HepG2 (cell line): Measurements from ENCODE around the gene TXN2. TPM values are rescaled to one million over a fixed set of nuclear protein-coding genes. Genes with fewer than 3 reads are reported as not detected.

Experiments used
- AHDC1 ChIP-seq: sonication (generic); formaldehyde crosslinking; IDR thresholded peaks from 2 replicates; pipeline ENCODE4 v1.5.1; 2020; ENCODE audit warnings: mild to moderate bottlenecking, missing genetic modification reagents, borderline replicate concordance
- ATF7-NPFF ChIP-seq: sonication (generic); formaldehyde crosslinking; IDR thresholded peaks from 2 replicates; pipeline ENCODE4 v1.8.1; 2023; ENCODE audit warnings: mild to moderate bottlenecking, low read depth, missing genetic modification reagents, moderate library complexity
- CHCHD3 ChIP-seq: sonication (generic); formaldehyde crosslinking; IDR thresholded peaks from 2 replicates; pipeline ENCODE4 v1.8.0; 2022; ENCODE audit warnings: mild to moderate bottlenecking, missing genetic modification reagents, moderate library complexity
- CHD4 ChIP-seq: fragments of 200-600 bp; sonication (generic); IDR thresholded peaks from 2 replicates; pipeline ENCODE4 v1.7.0; 2017; ENCODE audit warnings: mild to moderate bottlenecking, low read length, borderline replicate concordance
- GRHL1 ChIP-seq: sonication (generic); formaldehyde crosslinking; conservative IDR thresholded peaks from 2 replicates; pipeline ENCODE4 v1.8.0; 2022; ENCODE audit warnings: missing genetic modification reagents
- HDAC6 ChIP-seq: fragments of 200-600 bp; sonication (generic); IDR thresholded peaks from 2 replicates; pipeline ENCODE4 v1.7.0; 2017; ENCODE audit warnings: mild to moderate bottlenecking, antibody characterized with exemption, low read length, low read depth
- HMG20A ChIP-seq: IDR thresholded peaks from 2 replicates; pipeline ENCODE4 v1.6.1; 2016; ENCODE audit warnings: borderline replicate concordance
- JDP2 ChIP-seq: sonication (generic); formaldehyde crosslinking; IDR thresholded peaks from 2 replicates; pipeline ENCODE4 v1.8.1; 2022; ENCODE audit warnings: missing genetic modification reagents, borderline replicate concordance
- LBX2 ChIP-seq: sonication (generic); formaldehyde crosslinking; IDR thresholded peaks from 2 replicates; pipeline ENCODE4 v1.5.0; 2020; ENCODE audit warnings: missing genetic modification reagents, mild to moderate bottlenecking, borderline replicate concordance
- PCBP2 ChIP-seq: fragments of 200-400 bp; formaldehyde crosslinking; optimal IDR thresholded peaks from 2 replicates; pipeline ENCODE3; 2018; ENCODE audit warnings: low read length, low read depth; ENCODE audit not compliant: poor library complexity, severe bottlenecking
- ZBTB14 ChIP-seq: sonication (generic); formaldehyde crosslinking; IDR thresholded peaks from 2 replicates; pipeline ENCODE4 v1.4.0; 2020; ENCODE audit warnings: missing genetic modification reagents
- ZNF652 ChIP-seq: IDR thresholded peaks from 2 replicates; pipeline ENCODE4 v1.6.1; 2016; ENCODE audit warnings: low read depth, borderline replicate concordance
- ZNF670 ChIP-seq: sonication (generic); formaldehyde crosslinking; IDR thresholded peaks from 2 replicates; pipeline ENCODE4 v1.8.0; 2022; ENCODE audit warnings: mild to moderate bottlenecking, missing genetic modification reagents, borderline replicate concordance
- ZNF737 ChIP-seq: sonication (generic); formaldehyde crosslinking; IDR thresholded peaks from 2 replicates; pipeline ENCODE4 v1.5.0; 2020; ENCODE audit warnings: missing genetic modification reagents, mild to moderate bottlenecking, borderline replicate concordance
- ZNF766 ChIP-seq: sonication (generic); formaldehyde crosslinking; IDR thresholded peaks from 2 replicates; pipeline ENCODE4 v1.5.0; 2020; ENCODE audit warnings: missing genetic modification reagents, borderline replicate concordance
- ZSCAN22 ChIP-seq: sonication (generic); formaldehyde crosslinking; IDR thresholded peaks from 2 replicates; pipeline ENCODE4 v1.4.0; 2020; ENCODE audit warnings: mild to moderate bottlenecking, missing genetic modification reagents
- ZUFSP ChIP-seq: sonication (generic); formaldehyde crosslinking; IDR thresholded peaks from 2 replicates; pipeline ENCODE4 v1.9.0; 2021; ENCODE audit warnings: missing genetic modification reagents, mild to moderate bottlenecking, borderline replicate concordance
- polyA plus RNA-seq, 8 experiments: library from polyadenylated mRNA; depleted of rRNA in 3 of 8; stranded (reverse) in 7 of 8; unstranded in 1 of 8; fragments of >200 nt; fragmentation: Illumina TruSeq in 4 of 8; extraction: Trizol in 4 of 8; gene quantifications; 2 replicates each; pipeline versions ENCODE4 v1.2.1 to v1.2.3, GENCODE V29; 2011 to 2016; ENCODE audit warnings: low read depth in 4 of 8, missing spikeins in 1 of 8, mixed read lengths in 1 of 8; ENCODE audit not compliant: insufficient read depth in 1 of 8
- total RNA-seq, 5 experiments: library from RNA; depleted of rRNA; stranded (reverse); fragments of >200 nt; fragmentation: Illumina TruSeq; extraction: Trizol; gene quantifications; 2 replicates each; pipeline ENCODE4 v1.2.3, GENCODE V29; 2016; ENCODE audit warnings: low read depth in 1 of 5

TXN2 gene
- total and polyA plus RNA-seq, 2 of the 13 experiments (the other 11 are each of a cell fraction or from before 2014, with no cell fraction given): 41.4 to 109 TPM

- TF ChIP-seq GRHL1 (CRISPR knock-in tag) (no peak), ZSCAN22 (no peak), HMG20A (CRISPR knock-in tag) (no peak), ZNF652 (CRISPR knock-in tag) (no peak), ZBTB14 (CRISPR knock-in tag) (peak; percentile 48; the same call in 1 of the 2 replicates), JDP2 (CRISPR knock-in tag) (no peak), PCBP2 (no peak), ZNF737 (CRISPR knock-in tag) (0 out of 2 replicates have a peak, but pooled peaks have one; percentile 29), HDAC6 (no peak), ATF7-NPFF (CRISPR knock-in tag) (no peak), LBX2 (CRISPR knock-in tag) (no peak), CHD4 (no peak), ZNF766 (CRISPR knock-in tag) (no peak), ZUFSP (CRISPR knock-in tag) (no peak), CHCHD3 (CRISPR knock-in tag) (no peak), ZNF670 (CRISPR knock-in tag) (0 out of 2 replicates have a peak, but pooled peaks have one; percentile 1), AHDC1 (CRISPR knock-in tag) (peak; percentile 25; the same call in 1 of the 2 replicates)
Measured at GRCh38 chr22:36481393-36482168, at the start of gene TXN2 (continued).
